Naive B cell (primary cell): ENCODE results near the gene KCNAB2. TPM values are rescaled to one million over a fixed set of nuclear protein-coding genes. Genes with fewer than 3 reads are reported as not detected.

Experiments
- ATAC-seq, 2 donors: fragments of 150-1000 bp; cut with Tn5 transposase; 2 replicates each; pipeline ENCODE4 v1.10.0; 2021; ENCODE audit warnings: low read depth in 2 of 2, mild to moderate bottlenecking in 2 of 2, moderate library complexity in 2 of 2
- DNase-seq: peaks from one replicate; pipeline ENCODE4 v3.0.0; 2022
- H3K27ac Mint-ChIP-seq, 6 donors: one replicate each; pipeline ENCODE4 v1.8.0; 2020 to 2022; ENCODE audit warnings: mild to moderate bottlenecking in 6 of 6, mixed read lengths in 6 of 6, moderate library complexity in 5 of 6, inconsistent platforms in 2 of 6
- H3K27me3 Mint-ChIP-seq, 3 donors: one replicate each; pipeline ENCODE4 v1.8.0; 2021 to 2022; ENCODE audit warnings: mixed read lengths in 3 of 3, mild to moderate bottlenecking in 1 of 3
- H3K36me3 Mint-ChIP-seq, 2 donors: one replicate each; pipeline ENCODE4 v1.8.0; 2020 to 2022; ENCODE audit warnings: mixed read lengths in 2 of 2, inconsistent platforms in 1 of 2, mild to moderate bottlenecking in 1 of 2
- H3K4me1 Mint-ChIP-seq, 3 donors: one replicate each; pipeline ENCODE4 v1.8.0; 2020 to 2022; ENCODE audit warnings: mixed read lengths in 3 of 3, inconsistent platforms in 1 of 3, mild to moderate bottlenecking in 1 of 3, moderate library complexity in 1 of 3
- H3K4me3 Mint-ChIP-seq, 8 donors: one replicate each; pipeline ENCODE4 v1.8.0; 2020 to 2022; ENCODE audit warnings: mild to moderate bottlenecking in 8 of 8, mixed read lengths in 8 of 8, moderate library complexity in 8 of 8, inconsistent platforms in 2 of 8
- H3K9me3 Mint-ChIP-seq, 7 donors: one replicate each; pipeline ENCODE4 v1.8.0; 2020 to 2022; ENCODE audit warnings: mixed read lengths in 7 of 7, mild to moderate bottlenecking in 5 of 7, inconsistent platforms in 2 of 7, moderate library complexity in 1 of 7
- polyA plus RNA-seq, 6 donors: library from polyadenylated mRNA; unstranded; fragments of 300-500 nt; fragmentation: Illumina TruSeq; gene quantifications; one replicate each; pipeline ENCODE4 v1.2.3, GENCODE V29; 2021; ENCODE audit warnings: low read depth in 6 of 6

The KCNAB2 gene
- polyA plus RNA-seq, 6 donors from 2014 or later: 10.2 to 16.8 (median 13.9) TPM

GRCh38 chr1:6004412-6005123 is 41.1 kb upstream of the KCNAB2 start:
- H3K9me3 Mint-ChIP-seq: no peaks in the 10 kb centered on the region
- H3K4me1 Mint-ChIP-seq: peaks cover 10 to 18% (median 17%) of the 10 kb centered on the region in 3 donors
- no peak overlapping the region for H3K27ac Mint-ChIP-seq
- no peaks in the 10 kb centered on the region for H3K27me3 Mint-ChIP-seq
- ATAC-seq (no peak), DNase-seq (no peak)
- H3K36me3 Mint-ChIP-seq: peaks cover 0 to 5% of the 10 kb centered on the region in 2 donors
- no peak overlapping the region for H3K4me3 Mint-ChIP-seq

- no peak overlapping the region for H3K4me3 Mint-ChIP-seq
- H3K27me3 Mint-ChIP-seq: no peaks in the 10 kb centered on the region
- peaks cover 10 to 15% (median 11%) of the 10 kb centered on the region in 3 donors for H3K4me1 Mint-ChIP-seq
- peaks cover 0 to 5% of the 10 kb centered on the region in 2 donors for H3K36me3 Mint-ChIP-seq
- no peaks in the 10 kb centered on the region for H3K9me3 Mint-ChIP-seq
- ATAC-seq (no peak), DNase-seq (no peak)
- no peak overlapping the region for H3K27ac Mint-ChIP-seq
Observed at GRCh38 chr1:6005276-6005917, 40.3 kb upstream of the KCNAB2 start.

- H3K27ac Mint-ChIP-seq: no peak overlapping the region
Observed at GRCh38 chr1:6006882-6007281, 38.8 kb upstream of the KCNAB2 start.

GRCh38 chr1:6007318-6008083 is 38.2 kb upstream of the KCNAB2 start:
- Mint-ChIP-seq H3K9me3 (no peaks in the 10 kb centered on the region), H3K27ac (peak overlapping the region in 3 of 6 donors; percentile 16 to 30 (median 26))
- DNase-seq: no peak

More at GRCh38 chr1:6006882-6007281, 38.8 kb upstream of the KCNAB2 start:
- H3K36me3 Mint-ChIP-seq: peaks cover 0 to 5% of the 10 kb centered on the region in 2 donors
- H3K9me3 Mint-ChIP-seq: no peaks in the 10 kb centered on the region
- no peak for ATAC-seq
- peak overlapping the region in 1 of 8 donors; percentile 15 for H3K4me3 Mint-ChIP-seq
- no peaks in the 10 kb centered on the region for H3K27me3 Mint-ChIP-seq
- no peak for DNase-seq
- peaks cover 15 to 18% (median 17%) of the 10 kb centered on the region in 3 donors for H3K4me1 Mint-ChIP-seq

GRCh38 chr1:6008084-6008415 is 37.6 kb upstream of the KCNAB2 start:
- peak overlapping the region in 1 of 6 donors; percentile 47 for H3K27ac Mint-ChIP-seq
- H3K4me1 Mint-ChIP-seq: peaks cover 23 to 24% (median 24%) of the 10 kb centered on the region in 3 donors
- peaks cover 0 to 5% of the 10 kb centered on the region in 2 donors for H3K36me3 Mint-ChIP-seq
- no peak overlapping the region for H3K4me3 Mint-ChIP-seq
- DNase-seq (no peak), ATAC-seq (no peak)
- no peaks in the 10 kb centered on the region for H3K9me3 Mint-ChIP-seq
- H3K27me3 Mint-ChIP-seq: no peaks in the 10 kb centered on the region

More at GRCh38 chr1:6007318-6008083, 38.2 kb upstream of the KCNAB2 start:
- peaks cover 18 to 20% (median 18%) of the 10 kb centered on the region in 3 donors for H3K4me1 Mint-ChIP-seq
- H3K36me3 Mint-ChIP-seq: peaks cover 0 to 5% of the 10 kb centered on the region in 2 donors
- H3K4me3 Mint-ChIP-seq: no peak overlapping the region
- ATAC-seq: no peak
- no peaks in the 10 kb centered on the region for H3K27me3 Mint-ChIP-seq

GRCh38 chr1:6008696-6009095 is 37.0 kb upstream of the KCNAB2 start:
- no peaks in the 10 kb centered on the region for H3K27me3 Mint-ChIP-seq
- H3K36me3 Mint-ChIP-seq: no peaks in the 10 kb centered on the region
- H3K4me1 Mint-ChIP-seq: peaks cover 20 to 30% (median 22%) of the 10 kb centered on the region in 3 donors
- ATAC-seq (no peak), DNase-seq (no peak)
- H3K27ac Mint-ChIP-seq: no peak overlapping the region
- no peak overlapping the region for H3K4me3 Mint-ChIP-seq
- no peaks in the 10 kb centered on the region for H3K9me3 Mint-ChIP-seq

- no peak overlapping the region for H3K4me3 Mint-ChIP-seq
- DNase-seq (no peak), ATAC-seq (no peak)
- no peak overlapping the region for H3K27ac Mint-ChIP-seq
- H3K36me3 Mint-ChIP-seq: no peaks in the 10 kb centered on the region
- H3K27me3 Mint-ChIP-seq: no peaks in the 10 kb centered on the region
- H3K4me1 Mint-ChIP-seq: peaks cover 20 to 30% (median 24%) of the 10 kb centered on the region in 3 donors
- H3K9me3 Mint-ChIP-seq: no peaks in the 10 kb centered on the region
Observed at GRCh38 chr1:6009120-6010040, 36.3 kb upstream of the KCNAB2 start.

- H3K27ac Mint-ChIP-seq: peak overlapping the region in 4 of 6 donors; percentile 39 to 69 (median 56)
- no peak for ATAC-seq
Observed at GRCh38 chr1:6010554-6010953, 35.1 kb upstream of the KCNAB2 start.

GRCh38 chr1:6011161-6011945 is 34.3 kb upstream of the KCNAB2 start:
- H3K27ac Mint-ChIP-seq: peak overlapping the region in 4 of 6 donors; percentile 39 to 78 (median 72)
- H3K27me3 Mint-ChIP-seq: no peaks in the 10 kb centered on the region
- no peak for DNase-seq
- H3K36me3 Mint-ChIP-seq: no peaks in the 10 kb centered on the region
- H3K4me3 Mint-ChIP-seq: no peak overlapping the region
- H3K4me1 Mint-ChIP-seq: peaks cover 20 to 30% (median 24%) of the 10 kb centered on the region in 3 donors
- H3K9me3 Mint-ChIP-seq: no peaks in the 10 kb centered on the region
- no peak for ATAC-seq

More at GRCh38 chr1:6010554-6010953, 35.1 kb upstream of the KCNAB2 start:
- DNase-seq: no peak
- peaks cover 20 to 30% (median 24%) of the 10 kb centered on the region in 3 donors for H3K4me1 Mint-ChIP-seq
- H3K27me3 Mint-ChIP-seq: no peaks in the 10 kb centered on the region
- no peaks in the 10 kb centered on the region for H3K9me3 Mint-ChIP-seq
- H3K4me3 Mint-ChIP-seq: no peak overlapping the region
- no peaks in the 10 kb centered on the region for H3K36me3 Mint-ChIP-seq

- ATAC-seq (no peak), DNase-seq (no peak)
- peaks cover 20 to 26% (median 24%) of the 10 kb centered on the region in 3 donors for H3K4me1 Mint-ChIP-seq
- H3K27me3 Mint-ChIP-seq: no peaks in the 10 kb centered on the region
- no peaks in the 10 kb centered on the region for H3K36me3 Mint-ChIP-seq
- no peak overlapping the region for H3K4me3 Mint-ChIP-seq
- peak overlapping the region in 2 of 6 donors; percentile 44 to 69 for H3K27ac Mint-ChIP-seq
- H3K9me3 Mint-ChIP-seq: no peaks in the 10 kb centered on the region
Observed at GRCh38 chr1:6011946-6012258, 33.8 kb upstream of the KCNAB2 start.

GRCh38 chr1:6012529-6013318 is 33.0 kb upstream of the KCNAB2 start:
- H3K27me3 Mint-ChIP-seq: no peaks in the 10 kb centered on the region
- H3K4me3 Mint-ChIP-seq: peak overlapping the region in 2 of 8 donors; percentile 40 to 42
- H3K4me1 Mint-ChIP-seq: peaks cover 20 to 24% (median 22%) of the 10 kb centered on the region in 3 donors
- DNase-seq: no peak
- H3K9me3 Mint-ChIP-seq: no peaks in the 10 kb centered on the region
- ATAC-seq: peak; percentile 51 to 55
- no peaks in the 10 kb centered on the region for H3K36me3 Mint-ChIP-seq
- peak overlapping the region in 3 of 6 donors; percentile 5 to 56 (median 29) for H3K27ac Mint-ChIP-seq
